Cardiac muscle cell (in vitro differentiated cells and primary cell): ENCODE measurements around the gene TMEM132A. TPM values are rescaled to one million over a fixed set of nuclear protein-coding genes. Genes with fewer than 3 reads are reported as not detected.
"Not testable (repeated sequence)": the region's sequence is repeated elsewhere in the genome, so short reads cannot be mapped to it uniquely, and the experiment has no call there.

ENCODE experiments used
- DNase-seq, 2 donors: peaks; one replicate each; pipeline versions ENCODE4 v3.0.0 to v3.0.0-alpha.2; 2010 to 2017; ENCODE audit warnings: low read depth in 1 of 2, low spot score in 1 of 2
- H3K27ac ChIP-seq: fragments of 200-600 bp; sonication (generic); 2 replicates; pipeline ENCODE4 v1.5.1; 2016
- H3K27me3 ChIP-seq: fragments of 200-600 bp; sonication (generic); 2 replicates; pipeline ENCODE4 v1.6.0; 2016; ENCODE audit warnings: control low read depth
- H3K36me3 ChIP-seq: fragments of 200-600 bp; sonication (generic); 2 replicates; pipeline ENCODE4 v1.5.1; 2016; ENCODE audit warnings: control low read depth
- H3K4me1 ChIP-seq: fragments of 200-600 bp; sonication (generic); 2 replicates; pipeline ENCODE4 v1.8.1; 2017; ENCODE audit warnings: low read depth, mild to moderate bottlenecking, mixed run types
- H3K4me3 ChIP-seq: fragments of 200-600 bp; sonication (generic); 2 replicates; pipeline ENCODE4 v1.5.1; 2016; ENCODE audit warnings: mild to moderate bottlenecking
- H3K9me3 ChIP-seq: fragments of 200-600 bp; sonication (generic); 2 replicates; pipeline ENCODE4 v1.5.1; 2017; ENCODE audit warnings: low read depth, mild to moderate bottlenecking, control low read depth
- polyA plus RNA-seq: library from polyadenylated mRNA; unstranded; fragments of >200 nt; fragmentation: Nextera tagmentation; extraction: Ambion mirVana; gene quantifications from 2 replicates; pipeline ENCODE4 v1.2.1, GENCODE V29; 2016
- total RNA-seq: library from RNA; depleted of rRNA; stranded (reverse); fragments of >200 nt; gene quantifications from 2 replicates; pipeline ENCODE4 v1.2.3, GENCODE V29; 2016
- TF ChIP-seq, protein P1 (sequence below): IDR thresholded peaks from 2 replicates; pipeline ENCODE4 v1.5.1; 2012; ENCODE audit warnings: low read depth, mild to moderate bottlenecking, low read length

Gene TMEM132A
- total and polyA plus RNA-seq, 2 experiments from 2014 or later = 154 to 176 TPM

DNA sequence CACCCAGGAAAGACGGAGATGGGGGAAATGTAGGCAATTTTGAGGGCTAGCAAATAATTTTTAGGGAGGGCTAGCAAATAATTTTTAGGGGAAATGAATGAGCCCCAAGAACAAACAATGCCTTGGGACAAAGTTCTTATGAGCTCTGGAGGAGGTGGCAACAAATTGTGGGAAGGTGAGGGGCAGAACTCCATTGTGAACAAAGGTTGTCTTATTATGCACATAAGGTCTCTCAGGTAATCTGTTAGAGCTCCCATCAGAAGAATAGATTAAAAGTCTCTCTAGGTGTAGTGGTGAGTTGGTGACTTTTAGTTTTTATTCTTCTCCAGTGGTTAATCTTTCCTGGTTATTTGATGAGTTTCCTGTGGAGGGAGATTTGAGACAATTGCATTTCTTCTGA, 15.5 kb upstream of the TMEM132A start:
- peaks cover 20% of the 10 kb centered on the region for H3K27me3 ChIP-seq
- peaks cover 10% of the 10 kb centered on the region for H3K4me1 ChIP-seq
- no peaks in the 10 kb centered on the region for H3K9me3 ChIP-seq
- H3K4me3 ChIP-seq = no peak overlapping the region
- DNase-seq = no peak
- TF ChIP-seq, protein P1, sequence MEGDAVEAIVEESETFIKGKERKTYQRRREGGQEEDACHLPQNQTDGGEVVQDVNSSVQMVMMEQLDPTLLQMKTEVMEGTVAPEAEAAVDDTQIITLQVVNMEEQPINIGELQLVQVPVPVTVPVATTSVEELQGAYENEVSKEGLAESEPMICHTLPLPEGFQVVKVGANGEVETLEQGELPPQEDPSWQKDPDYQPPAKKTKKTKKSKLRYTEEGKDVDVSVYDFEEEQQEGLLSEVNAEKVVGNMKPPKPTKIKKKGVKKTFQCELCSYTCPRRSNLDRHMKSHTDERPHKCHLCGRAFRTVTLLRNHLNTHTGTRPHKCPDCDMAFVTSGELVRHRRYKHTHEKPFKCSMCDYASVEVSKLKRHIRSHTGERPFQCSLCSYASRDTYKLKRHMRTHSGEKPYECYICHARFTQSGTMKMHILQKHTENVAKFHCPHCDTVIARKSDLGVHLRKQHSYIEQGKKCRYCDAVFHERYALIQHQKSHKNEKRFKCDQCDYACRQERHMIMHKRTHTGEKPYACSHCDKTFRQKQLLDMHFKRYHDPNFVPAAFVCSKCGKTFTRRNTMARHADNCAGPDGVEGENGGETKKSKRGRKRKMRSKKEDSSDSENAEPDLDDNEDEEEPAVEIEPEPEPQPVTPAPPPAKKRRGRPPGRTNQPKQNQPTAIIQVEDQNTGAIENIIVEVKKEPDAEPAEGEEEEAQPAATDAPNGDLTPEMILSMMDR = no peak
- H3K36me3 ChIP-seq = no peaks in the 10 kb centered on the region
- H3K27ac ChIP-seq = no peak overlapping the region

GRCh38 chr11:60909680-60910280, 14.5 kb upstream of the TMEM132A start:
- H3K9me3 ChIP-seq, H3K27ac ChIP-seq, H3K36me3 ChIP-seq, DNase-seq, H3K4me3 ChIP-seq, H3K4me1 ChIP-seq: not testable (repeated sequence)
- H3K27me3 ChIP-seq = peaks cover 20% of the 10 kb centered on the region

DNA sequence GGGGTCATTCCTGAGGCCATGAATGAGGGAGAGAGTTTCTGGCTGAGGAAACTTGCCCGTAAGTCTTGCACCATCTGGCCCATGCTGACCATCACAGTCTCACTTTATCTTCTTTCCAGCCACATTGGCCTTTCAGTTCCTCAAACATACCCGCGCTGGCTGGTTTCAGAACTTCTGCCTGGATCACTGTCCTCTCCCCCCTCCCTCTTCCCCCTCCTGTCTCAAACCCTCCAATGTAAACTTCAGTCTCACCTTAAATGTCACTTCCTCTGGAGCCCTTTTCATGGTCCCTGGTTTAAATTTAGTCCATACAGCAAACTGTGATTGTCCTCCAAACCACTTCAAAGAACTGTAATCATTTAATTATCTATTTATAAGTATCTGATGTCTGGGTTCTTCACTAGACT, 14.0 kb upstream of the TMEM132A start:
- peaks cover 9% of the 10 kb centered on the region for H3K4me1 ChIP-seq
- DNase-seq = no peak
- peaks cover 20% of the 10 kb centered on the region for H3K27me3 ChIP-seq
- no peaks in the 10 kb centered on the region for H3K9me3 ChIP-seq
- H3K27ac ChIP-seq = no peak overlapping the region
- TF ChIP-seq, protein P1 = no peak
- no peaks in the 10 kb centered on the region for H3K36me3 ChIP-seq
- no peak overlapping the region for H3K4me3 ChIP-seq

- TF ChIP-seq, protein P1 = no peak
- Histone ChIP-seq H3K9me3 (no peaks in the 10 kb centered on the region), H3K4me1 (peaks cover 5% of the 10 kb centered on the region), H3K27me3 (peaks cover 20% of the 10 kb centered on the region), H3K4me3 (no peak overlapping the region), H3K36me3 (no peaks in the 10 kb centered on the region), H3K27ac (no peak overlapping the region)
- no peak for DNase-seq
Measured at GRCh38 chr11:60910711-60911380, 13.4 kb upstream of the TMEM132A start.

- H3K36me3 ChIP-seq = no peaks in the 10 kb centered on the region
- no peaks in the 10 kb centered on the region for H3K9me3 ChIP-seq
- no peak overlapping the region for H3K4me3 ChIP-seq
- H3K27ac ChIP-seq = peak overlapping the region; percentile 13
- H3K27me3 ChIP-seq = peaks cover 20% of the 10 kb centered on the region
- no peak for DNase-seq
- peaks cover 5% of the 10 kb centered on the region for H3K4me1 ChIP-seq
- TF ChIP-seq, protein P1 = no peak
Measured at GRCh38 chr11:60912223-60912850, 11.9 kb upstream of the TMEM132A start.
